Endothelial cell of umbilical vein (primary cell): Measurements from ENCODE around the gene SYNE1. TPM values are rescaled to one million over a fixed set of nuclear protein-coding genes. Genes with fewer than 3 reads are reported as not detected.

ENCODE experiments used
- BruUV-seq: library from RNA; stranded (reverse); fragments of 400-500 nt; replicated peaks from 2 replicates; lab custom pipeline; 2021; lab: Mats Ljungman, UMichigan
- CTCF ChIA-PET: fragments of 300-600, 350-600 bp; sonication (Branson Sonifier 250); formaldehyde crosslinking; loops from one replicate; lab custom pipeline; 2021; ENCODE audit warnings: antibody characterized with exemption, inconsistent platforms; lab: Charles Lee
- POLR2A ChIA-PET: fragments of 300-600, 350-600 bp; sonication (Branson Sonifier 250); formaldehyde crosslinking; loops from one replicate; lab custom pipeline; 2021; ENCODE audit warnings: antibody characterized with exemption, inconsistent platforms; lab: Charles Lee
- DNase-seq: peaks from one replicate; pipeline ENCODE4 v3.0.0-alpha.2; 2011; ENCODE audit warnings: low read depth, low spot score
- FAIRE-seq: peaks from 2 replicates; lab custom pipeline; 2011; peaks lifted over from hg19 to GRCh38; lab: Jason Lieb, UNC
- H2AFZ ChIP-seq: 2 replicates; pipeline ENCODE4 v1.6.0; 2012; ENCODE audit warnings: low read depth, low read length, control low read depth, inconsistent platforms
- H3K27ac ChIP-seq: 2 replicates; pipeline ENCODE4 v1.5.1; 2011; ENCODE audit warnings: low read depth, mild to moderate bottlenecking, control low read depth, low read length, moderate library complexity; ENCODE audit not compliant: insufficient read depth
- H3K27me3 ChIP-seq, 2 experiments: 2 replicates each; pipeline versions ENCODE4 v1.6.0 to v1.6.1; 2011; ENCODE audit warnings: low read length in 2 of 2, mixed read lengths in 1 of 2; ENCODE audit not compliant: control insufficient read depth in 2 of 2, insufficient read depth in 2 of 2
- H3K36me3 ChIP-seq, 2 experiments: 2 replicates in 1 of 2; 3 replicates in 1 of 2; pipeline ENCODE4 v1.5.1; 2011; ENCODE audit warnings: low read length in 2 of 2, mild to moderate bottlenecking in 1 of 2, moderate library complexity in 1 of 2; ENCODE audit not compliant: control insufficient read depth in 2 of 2, insufficient read depth in 2 of 2; ENCODE audit errors: extremely low read depth in 1 of 2
- H3K4me1 ChIP-seq: 3 replicates; pipeline ENCODE4 v1.5.1; 2011; ENCODE audit warnings: mild to moderate bottlenecking, low read length; ENCODE audit not compliant: control insufficient read depth, insufficient read depth; ENCODE audit errors: extremely low read depth
- H3K4me2 ChIP-seq: 2 replicates; pipeline ENCODE4 v1.6.1; 2011; ENCODE audit warnings: low read length, control low read depth, mixed read lengths; ENCODE audit not compliant: insufficient read depth
- H3K4me3 ChIP-seq, 3 experiments: fragments of 200-600 bp in 1 of 3; sonication (generic), shearing (Covaris generic) in 1 of 3; replicated peaks in 1 of 3; 2 replicates each; pipeline ENCODE4 v1.5.1; 2011 to 2016; ENCODE audit warnings: control low read depth in 3 of 3, low read length in 3 of 3, mild to moderate bottlenecking in 2 of 3, inconsistent platforms in 1 of 3, low read depth in 1 of 3, moderate library complexity in 1 of 3; ENCODE audit not compliant: insufficient read depth in 1 of 3
- H3K79me2 ChIP-seq: 2 replicates; pipeline ENCODE4 v1.6.0; 2012; ENCODE audit warnings: low read length, inconsistent platforms; ENCODE audit not compliant: control insufficient read depth, insufficient read depth
- H3K9ac ChIP-seq: replicated peaks from 2 replicates; pipeline ENCODE3; 2011; ENCODE audit warnings: low read length, control low read depth; ENCODE audit not compliant: insufficient read depth; ENCODE audit errors: extremely low read depth
- H3K9me1 ChIP-seq: replicated peaks from 3 replicates; pipeline ENCODE4 v1.6.0; 2011; ENCODE audit warnings: mild to moderate bottlenecking, low read length; ENCODE audit not compliant: control insufficient read depth, insufficient read depth; ENCODE audit errors: extremely low read depth
- H3K9me3 ChIP-seq: replicated peaks from 2 replicates; pipeline ENCODE4 v1.5.1; 2012; ENCODE audit warnings: low read length, inconsistent platforms; ENCODE audit not compliant: control insufficient read depth, insufficient read depth
- H4K20me1 ChIP-seq: replicated peaks from 2 replicates; pipeline ENCODE3; 2011; ENCODE audit warnings: mild to moderate bottlenecking, low read length; ENCODE audit not compliant: control insufficient read depth, insufficient read depth; ENCODE audit errors: extremely low read depth
- EZH2 ChIP-seq: IDR thresholded peaks from 2 replicates; pipeline ENCODE4 v1.6.1; 2012; ENCODE audit warnings: borderline replicate concordance, low read depth, mild to moderate bottlenecking, moderate library complexity, low read length, inconsistent platforms; ENCODE audit not compliant: severe bottlenecking
- FOS ChIP-seq: IDR thresholded peaks from 2 replicates; pipeline ENCODE4 v1.6.1; 2011; ENCODE audit warnings: mild to moderate bottlenecking, low read length, moderate library complexity, borderline replicate concordance; ENCODE audit not compliant: insufficient read depth
- GATA2 ChIP-seq: IDR thresholded peaks from 2 replicates; pipeline ENCODE4 v1.7.0; 2011; ENCODE audit warnings: low read depth, mild to moderate bottlenecking, moderate library complexity, mixed read lengths, low read length; ENCODE audit not compliant: insufficient read length, insufficient read depth
- JUN ChIP-seq: IDR thresholded peaks from 2 replicates; pipeline ENCODE4 v1.6.1; 2011; ENCODE audit warnings: borderline replicate concordance, low read depth; ENCODE audit not compliant: insufficient read length, insufficient read depth
- MYC ChIP-seq: IDR thresholded peaks from one replicate; pipeline ENCODE4 v1.6.1; 2011; ENCODE audit warnings: mild to moderate bottlenecking, low read depth, low read length
- POLR2A ChIP-seq: IDR thresholded peaks from 2 replicates; pipeline ENCODE4 v1.6.1; 2012; ENCODE audit warnings: low read depth, mild to moderate bottlenecking, control low read depth, low read length
- POLR2AphosphoS5 ChIP-seq: IDR thresholded peaks from 2 replicates; pipeline ENCODE4 v1.6.1; 2012; ENCODE audit warnings: low read depth, mild to moderate bottlenecking, control low read depth, low read length, moderate library complexity; ENCODE audit not compliant: insufficient read depth
- dilution Hi-C: fragments of 300-500 bp; cut with MboI; formaldehyde crosslinking; loops from one replicate; pipeline ENCODE4 v1.15.0; 2019; ENCODE audit warnings: low sequenced_read_pairs; ENCODE audit not compliant: extremely low pct_ligation_motif_present
- intact Hi-C: fragments of 100-400 bp; cut with micrococcal nuclease; formaldehyde crosslinking; loops from one replicate; pipeline ENCODE4 v1.10.0; 2022
- polyA plus RNA-seq, 4 experiments: library from polyadenylated mRNA; depleted of rRNA in 3 of 4; stranded (reverse) in 3 of 4; unstranded in 1 of 4; fragments of >200 nt; gene quantifications; 2 replicates each; pipeline versions ENCODE4 v1.2.1 to v1.2.3, GENCODE V29; 2011 to 2012; ENCODE audit warnings: missing spikeins in 1 of 4
- total RNA-seq: library from RNA; stranded (reverse); gene quantifications from 2 replicates; pipeline ENCODE4 v1.2.3, GENCODE V29; 2021
- TF ChIP-seq, protein P1 (sequence below): IDR thresholded peaks from 2 replicates; pipeline ENCODE4 v1.6.1; 2011; ENCODE audit not compliant: insufficient read depth, insufficient read length
- TF ChIP-seq, protein P2 (sequence below), 2 donors: IDR thresholded peaks; 1 replicate in 1 of 2; 2 replicates in 1 of 2; pipeline ENCODE4 v1.5.1; 2011; ENCODE audit warnings: low read length in 2 of 2, mild to moderate bottlenecking in 2 of 2, moderate library complexity in 2 of 2, control low read depth in 1 of 2, inconsistent platforms in 1 of 2, low read depth in 1 of 2; ENCODE audit not compliant: insufficient read depth in 1 of 2; ENCODE audit errors: extremely low read depth in 1 of 2

Gene SYNE1
- total and polyA plus RNA-seq, 2 donors (not counting 3 experiments of a cell fraction or from before 2014, with no cell fraction given): 26.5 to 52.3 TPM

DNA sequence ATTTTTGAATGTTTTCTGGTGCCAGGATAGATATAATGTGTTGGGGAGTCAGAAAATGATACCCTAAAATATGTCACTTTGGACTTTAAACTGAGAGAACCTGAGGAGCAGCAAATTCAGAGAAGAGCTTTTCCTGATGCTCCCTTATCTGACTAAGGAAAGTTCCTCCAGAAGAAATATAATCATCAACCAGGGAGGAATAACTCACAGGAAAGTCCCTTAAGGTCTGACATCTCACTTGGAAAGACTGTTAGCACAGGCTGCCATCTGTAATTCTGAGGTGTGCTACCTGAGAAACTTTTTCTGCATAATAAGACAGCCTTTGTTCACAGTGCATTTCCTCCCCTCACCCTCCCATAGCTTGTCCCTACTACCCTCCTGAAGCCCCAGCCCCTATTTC lies 218.6 kb downstream of the SYNE1 start:
- no peak for FAIRE-seq
- no peak overlapping the region for H3K4me3 ChIP-seq
- H3K36me3 ChIP-seq: no peaks in the 10 kb centered on the region
- TF ChIP-seq, protein P1, sequence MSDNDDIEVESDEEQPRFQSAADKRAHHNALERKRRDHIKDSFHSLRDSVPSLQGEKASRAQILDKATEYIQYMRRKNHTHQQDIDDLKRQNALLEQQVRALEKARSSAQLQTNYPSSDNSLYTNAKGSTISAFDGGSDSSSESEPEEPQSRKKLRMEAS: no peak
- TF ChIP-seq POLR2A: no peak
- TF ChIP-seq EZH2: no peak
- TF ChIP-seq, protein P2, sequence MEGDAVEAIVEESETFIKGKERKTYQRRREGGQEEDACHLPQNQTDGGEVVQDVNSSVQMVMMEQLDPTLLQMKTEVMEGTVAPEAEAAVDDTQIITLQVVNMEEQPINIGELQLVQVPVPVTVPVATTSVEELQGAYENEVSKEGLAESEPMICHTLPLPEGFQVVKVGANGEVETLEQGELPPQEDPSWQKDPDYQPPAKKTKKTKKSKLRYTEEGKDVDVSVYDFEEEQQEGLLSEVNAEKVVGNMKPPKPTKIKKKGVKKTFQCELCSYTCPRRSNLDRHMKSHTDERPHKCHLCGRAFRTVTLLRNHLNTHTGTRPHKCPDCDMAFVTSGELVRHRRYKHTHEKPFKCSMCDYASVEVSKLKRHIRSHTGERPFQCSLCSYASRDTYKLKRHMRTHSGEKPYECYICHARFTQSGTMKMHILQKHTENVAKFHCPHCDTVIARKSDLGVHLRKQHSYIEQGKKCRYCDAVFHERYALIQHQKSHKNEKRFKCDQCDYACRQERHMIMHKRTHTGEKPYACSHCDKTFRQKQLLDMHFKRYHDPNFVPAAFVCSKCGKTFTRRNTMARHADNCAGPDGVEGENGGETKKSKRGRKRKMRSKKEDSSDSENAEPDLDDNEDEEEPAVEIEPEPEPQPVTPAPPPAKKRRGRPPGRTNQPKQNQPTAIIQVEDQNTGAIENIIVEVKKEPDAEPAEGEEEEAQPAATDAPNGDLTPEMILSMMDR (IDR thresholded peaks at IDR 0.05; ENCODE audit: extremely low read depth in 1 of 2, insufficient read depth in 1 of 2, low read depth in 1 of 2, low read length in 2 of 2): no peak
- no peak for TF ChIP-seq MYC
- no peak for TF ChIP-seq FOS
- no peak for TF ChIP-seq POLR2AphosphoS5
- TF ChIP-seq GATA2: no peak
- no peak for TF ChIP-seq JUN
- dilution Hi-C loops (no loop called here), intact Hi-C loops (no loop called here)
- ChIA-PET CTCF (interaction anchor here (0.9 to 1.4 kb wide), 2 partner anchors 12 kb away, joined by 3 to 4 read pairs; no protein-coding TSS in a partner anchor), POLR2A (no interaction called here)
- no peaks in the 10 kb centered on the region for H3K79me2 ChIP-seq
- no peaks in the 10 kb centered on the region for H3K9me3 ChIP-seq
- no peak overlapping the region for H2AFZ ChIP-seq
- H3K27ac ChIP-seq: no peak overlapping the region
- H4K20me1 ChIP-seq: no peaks in the 10 kb centered on the region
- H3K4me2 ChIP-seq: no peak overlapping the region
- DNase-seq: no peak
- no peaks in the 10 kb centered on the region for H3K4me1 ChIP-seq
- H3K9me1 ChIP-seq: no peaks in the 10 kb centered on the region
- no peak overlapping the region for H3K9ac ChIP-seq
- no TSS peak for BruUV-seq
- no peaks in the 10 kb centered on the region for H3K27me3 ChIP-seq
